Measurements from ENCODE around the gene CCDC88B.

CCDC88B gene

GRCh38 chr11:64347193-64347867 lies 7.3 kb downstream of the CCDC88B start:
- no peak for DNase-seq (ENCODE audit: low spot score)

- peak; percentile 78 for DNase-seq (ENCODE audit: low spot score)
Observed at GRCh38 chr11:64348383-64349024, 8.5 kb downstream of the CCDC88B start.

GRCh38 chr11:64349025-64349387 lies 9.0 kb downstream of the CCDC88B start:
- DNase-seq (ENCODE audit: low spot score) = no peak

GRCh38 chr11:64349404-64349803 lies 9.4 kb downstream of the CCDC88B start:
- DNase-seq (ENCODE audit: low spot score) = no peak

GRCh38 chr11:64351136-64351631 lies 11.2 kb downstream of the CCDC88B start:
- DNase-seq (ENCODE audit: low spot score) = no peak

- DNase-seq (ENCODE audit: low spot score) = no peak
Observed at GRCh38 chr11:64352099-64352994, 12.3 kb downstream of the CCDC88B start.

GRCh38 chr11:64352995-64353714 lies 13.2 kb downstream of the CCDC88B start:
- DNase-seq (ENCODE audit: low spot score) = no peak

- no peak for DNase-seq (ENCODE audit: low spot score)
Observed at GRCh38 chr11:64353715-64354506, 13.9 kb downstream of the CCDC88B start.

GRCh38 chr11:64355078-64355940 lies 15.3 kb downstream of the CCDC88B start:
- peak; percentile 91 for DNase-seq (ENCODE audit: low spot score)

- peak; percentile 72 for DNase-seq (ENCODE audit: low spot score)
Observed at GRCh38 chr11:64356498-64357411, 16.8 kb downstream of the CCDC88B start.

- DNase-seq (ENCODE audit: low spot score) = no peak
Observed at GRCh38 chr11:64357446-64357845, 17.4 kb downstream of the CCDC88B start.

GRCh38 chr11:64357904-64358535 lies 18.0 kb downstream of the CCDC88B start:
- DNase-seq (ENCODE audit: low spot score) = peak; percentile 81

- DNase-seq (ENCODE audit: low spot score) = no peak
Observed at GRCh38 chr11:64358536-64358906, 18.5 kb downstream of the CCDC88B start.

- peak; percentile 65 for DNase-seq (ENCODE audit: low spot score)
Observed at GRCh38 chr11:64358907-64359711, 19.1 kb downstream of the CCDC88B start, which contains the start of gene RPS6KA4. Gene RPS6KA4, plus strand, starts transcription at chr11:64359162. Its CDS starts 74 bp downstream, at chr11:64359236.

GRCh38 chr11:64359712-64360445 lies 19.9 kb downstream of the CCDC88B start:
- no peak for DNase-seq (ENCODE audit: low spot score)

GRCh38 chr11:64360448-64360921 lies 20.5 kb downstream of the CCDC88B start:
- DNase-seq (ENCODE audit: low spot score) = no peak

- DNase-seq (ENCODE audit: low spot score) = no peak
Observed at GRCh38 chr11:64361659-64362058, 21.7 kb downstream of the CCDC88B start.
